Esophagus squamous epithelium (tissue), 4 donors: ENCODE results near the gene ITGB5.

Experiments
- CTCF ChIP-seq, 6 experiments: fragments of 450-650 bp in 4 of 6; fragments of 200-600 bp in 2 of 6; sonication (generic) in 2 of 6; IDR thresholded peaks; one replicate each; pipeline ENCODE4 v1.5.1; 2016 to 2019; ENCODE audit warnings: antibody characterized with exemption in 6 of 6, mild to moderate bottlenecking in 4 of 6, moderate library complexity in 4 of 6
- POLR2A ChIP-seq, 4 donors: fragments of 450-650 bp; IDR thresholded peaks; one replicate each; pipeline ENCODE4 v1.6.1; 2017; ENCODE audit warnings: antibody characterized with exemption in 4 of 4, mild to moderate bottlenecking in 4 of 4, moderate library complexity in 3 of 4

GRCh38 chr3:124920718-124921117, 33.6 kb upstream of the ITGB5 start:
- TF ChIP-seq CTCF (IDR thresholded peaks at IDR 0.05) (no peak), POLR2A (IDR thresholded peaks at IDR 0.05) (no peak)
